H1 (cell line): Measurements from ENCODE around the gene SSUH2.

Experiments
- CBX8 ChIP-seq: fragments of 300-800, 300-1000 bp; sonication (generic); IDR thresholded peaks from 2 replicates; pipeline ENCODE4 v1.7.1; 2016; ENCODE audit warnings: low read depth, low read length, borderline replicate concordance
- CREB1 ChIP-seq: IDR thresholded peaks from 2 replicates; pipeline ENCODE4 v1.6.1; 2012; ENCODE audit warnings: inconsistent platforms
- EP300 ChIP-seq, 2 experiments: IDR thresholded peaks; 1 replicate in 1 of 2; 2 replicates in 1 of 2; pipeline ENCODE4 v1.6.1; 2011 to 2012; ENCODE audit warnings: low read depth in 2 of 2, low read length in 2 of 2, mild to moderate bottlenecking in 2 of 2, borderline replicate concordance in 1 of 2, inconsistent platforms in 1 of 2, moderate library complexity in 1 of 2
- MAFK ChIP-seq: IDR thresholded peaks from 2 replicates; pipeline ENCODE4 v1.6.1; 2012; ENCODE audit warnings: low read depth, mild to moderate bottlenecking, improper control_type of control experiment, low read length
- NRF1 ChIP-seq: IDR thresholded peaks from 2 replicates; pipeline ENCODE4 v1.6.1; 2011; ENCODE audit warnings: mild to moderate bottlenecking, low read depth, low read length, improper control_type of control experiment
- POLR2AphosphoS5 ChIP-seq: IDR thresholded peaks from 2 replicates; pipeline ENCODE4 v1.6.1; 2011; ENCODE audit warnings: low read depth, low read length
- SIN3A ChIP-seq, 2 experiments: IDR thresholded peaks in 1 of 2; conservative IDR thresholded peaks in 1 of 2; 2 replicates each; pipeline ENCODE4 v1.6.1; 2011 to 2012; ENCODE audit warnings: low read length in 2 of 2, improper control_type of control experiment in 1 of 2, low read depth in 1 of 2, mild to moderate bottlenecking in 1 of 2
- SIRT6 ChIP-seq: IDR thresholded peaks from one replicate; pipeline ENCODE4 v1.7.1; 2012; ENCODE audit warnings: low read length, inconsistent platforms
- SIX5 ChIP-seq: IDR thresholded peaks from 2 replicates; pipeline ENCODE4 v1.6.1; 2011; ENCODE audit warnings: mild to moderate bottlenecking, low read depth, low read length
- TBP ChIP-seq: IDR thresholded peaks from 2 replicates; pipeline ENCODE4 v1.6.1; 2011; ENCODE audit warnings: low read depth, low read length, improper control_type of control experiment
- TEAD4 ChIP-seq: IDR thresholded peaks from 2 replicates; pipeline ENCODE4 v1.6.1; 2012; ENCODE audit warnings: low read depth, low read length, inconsistent platforms, mixed read lengths
- TF ChIP-seq, protein P1 (sequence below), 3 experiments: IDR thresholded peaks; 1 replicate in 2 of 3; 2 replicates in 1 of 3; pipeline versions ENCODE4 v1.5.1 to v1.6.1; 2011; ENCODE audit warnings: low read length in 3 of 3, mild to moderate bottlenecking in 3 of 3, inconsistent platforms in 2 of 3, low read depth in 1 of 3, moderate library complexity in 1 of 3; ENCODE audit not compliant: insufficient read depth in 1 of 3; ENCODE audit errors: control extremely low read depth in 1 of 3

DNA sequence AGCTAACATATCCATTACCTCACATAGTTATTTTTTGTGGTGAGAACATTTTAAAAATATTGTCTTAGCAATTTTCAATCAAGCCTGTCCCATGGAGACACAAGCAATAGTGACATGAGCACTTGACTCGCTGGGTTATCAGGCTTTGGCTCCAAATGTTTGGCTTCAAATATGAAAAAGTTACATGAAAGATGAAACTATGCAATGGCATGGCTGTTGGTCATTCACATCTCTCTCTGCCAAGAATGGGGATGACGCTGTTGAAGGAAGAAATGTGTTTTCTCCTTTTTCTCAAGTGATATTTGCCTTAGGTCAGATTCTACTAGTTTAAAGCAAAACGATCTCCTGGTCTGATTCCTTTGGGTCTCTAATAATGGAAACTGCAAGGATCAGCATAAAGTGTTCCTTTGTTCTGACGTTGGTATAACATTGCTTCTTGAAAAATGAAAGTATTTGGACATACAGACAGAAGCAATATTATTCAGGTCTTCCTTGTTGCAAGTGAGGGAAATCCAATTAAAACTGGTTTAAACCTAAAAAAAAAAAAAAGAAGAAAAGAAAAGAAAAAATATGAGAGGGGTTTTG is 71.2 kb downstream of the SSUH2 start:
- TF ChIP-seq SIN3A (conservative IDR thresholded peaks at IDR 0.05 in 1 of 2, IDR thresholded peaks at IDR 0.05 in 1 of 2; ENCODE audit: low read depth in 1 of 2, low read length in 2 of 2) (no peak), TEAD4 (no peak), MAFK (no peak), SIX5 (no peak), POLR2AphosphoS5 (no peak), CREB1 (no peak), TBP (no peak), EP300 (IDR thresholded peaks at IDR 0.05; ENCODE audit: borderline replicate concordance in 1 of 2, low read depth in 2 of 2, low read length in 2 of 2) (no peak), NRF1 (no peak), SIRT6 (no peak), CBX8 (no peak)
- TF ChIP-seq, protein P1, sequence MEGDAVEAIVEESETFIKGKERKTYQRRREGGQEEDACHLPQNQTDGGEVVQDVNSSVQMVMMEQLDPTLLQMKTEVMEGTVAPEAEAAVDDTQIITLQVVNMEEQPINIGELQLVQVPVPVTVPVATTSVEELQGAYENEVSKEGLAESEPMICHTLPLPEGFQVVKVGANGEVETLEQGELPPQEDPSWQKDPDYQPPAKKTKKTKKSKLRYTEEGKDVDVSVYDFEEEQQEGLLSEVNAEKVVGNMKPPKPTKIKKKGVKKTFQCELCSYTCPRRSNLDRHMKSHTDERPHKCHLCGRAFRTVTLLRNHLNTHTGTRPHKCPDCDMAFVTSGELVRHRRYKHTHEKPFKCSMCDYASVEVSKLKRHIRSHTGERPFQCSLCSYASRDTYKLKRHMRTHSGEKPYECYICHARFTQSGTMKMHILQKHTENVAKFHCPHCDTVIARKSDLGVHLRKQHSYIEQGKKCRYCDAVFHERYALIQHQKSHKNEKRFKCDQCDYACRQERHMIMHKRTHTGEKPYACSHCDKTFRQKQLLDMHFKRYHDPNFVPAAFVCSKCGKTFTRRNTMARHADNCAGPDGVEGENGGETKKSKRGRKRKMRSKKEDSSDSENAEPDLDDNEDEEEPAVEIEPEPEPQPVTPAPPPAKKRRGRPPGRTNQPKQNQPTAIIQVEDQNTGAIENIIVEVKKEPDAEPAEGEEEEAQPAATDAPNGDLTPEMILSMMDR (IDR thresholded peaks at IDR 0.05; ENCODE audit: control extremely low read depth in 1 of 3, insufficient read depth in 1 of 3, low read depth in 1 of 3, low read length in 3 of 3): no peak
